HG03175 (cell line): ENCODE data around the gene H6PD.

Source experiments
- ATAC-seq: cut with Tn5 transposase; IDR thresholded peaks from one replicate; pipeline ENCODE4 v1.9.1; 2021; ENCODE audit warnings: mild to moderate bottlenecking, moderate library complexity; ENCODE audit not compliant: unreplicated experiment

H6PD gene

DNA sequence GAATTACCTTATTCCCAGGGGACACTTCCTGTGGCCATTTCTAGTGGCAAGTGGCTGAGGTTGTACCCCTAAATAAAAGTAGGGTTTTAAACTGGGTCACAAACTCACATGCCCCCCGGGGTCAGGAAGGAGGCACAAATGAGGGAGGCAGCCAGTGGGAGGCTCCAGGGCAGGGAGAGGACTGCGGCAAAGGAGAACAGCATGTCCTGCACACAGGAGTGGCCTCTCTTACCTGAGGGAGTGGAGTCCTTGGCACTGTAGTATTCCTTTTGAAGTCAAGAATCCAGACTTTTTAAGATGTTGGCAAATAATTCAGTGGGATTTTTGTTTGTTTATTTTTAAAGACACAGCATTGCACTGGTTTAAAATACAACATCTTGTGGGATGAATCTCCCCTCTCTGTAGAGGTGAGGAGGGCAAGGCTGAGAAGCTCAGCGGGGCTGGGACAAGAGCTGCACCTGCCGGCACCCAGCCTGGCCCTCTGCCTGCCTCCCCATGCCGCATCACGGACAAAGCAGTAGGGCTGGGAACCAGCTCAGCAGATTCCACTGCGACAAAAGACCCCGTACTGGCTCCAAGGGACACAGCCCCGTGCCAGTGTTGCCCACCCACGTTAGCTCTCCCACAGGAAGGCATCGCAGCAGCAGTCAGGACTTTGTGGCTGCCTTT is 80.3 kb downstream of the H6PD start:
- no peak for ATAC-seq

DNA sequence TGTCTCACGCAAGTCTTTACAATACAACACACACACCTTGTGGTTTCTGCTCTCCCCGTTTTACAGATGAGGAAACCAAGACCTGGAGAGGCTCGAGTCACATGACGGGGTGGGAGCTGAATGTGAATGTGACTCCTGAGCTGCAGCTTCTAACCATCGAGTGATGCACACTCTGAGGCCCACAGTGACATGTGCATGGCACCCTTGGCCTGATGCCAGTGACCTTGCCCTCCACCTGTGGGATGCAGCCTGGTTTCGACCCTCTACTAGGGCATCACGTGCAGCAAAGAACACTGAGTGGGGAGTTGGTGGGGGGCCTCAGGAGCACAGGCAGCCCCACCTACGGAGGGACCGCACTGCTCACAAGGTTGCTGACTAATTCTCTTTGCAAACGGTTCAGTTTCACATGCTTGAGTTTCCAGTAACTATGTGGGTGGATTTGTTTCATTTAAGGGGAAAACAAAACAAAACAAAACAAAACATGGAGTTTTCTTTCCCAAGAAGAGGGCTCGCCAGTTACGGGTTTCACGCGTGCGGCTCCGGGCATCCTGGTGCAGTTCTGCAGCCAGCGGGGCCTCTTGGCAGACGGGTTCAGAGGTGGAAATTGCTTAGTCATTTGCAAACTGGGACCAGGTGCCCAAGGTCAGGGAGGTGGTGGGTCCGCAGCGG is 81.0 kb downstream of the H6PD start:
- no peak for ATAC-seq

DNA sequence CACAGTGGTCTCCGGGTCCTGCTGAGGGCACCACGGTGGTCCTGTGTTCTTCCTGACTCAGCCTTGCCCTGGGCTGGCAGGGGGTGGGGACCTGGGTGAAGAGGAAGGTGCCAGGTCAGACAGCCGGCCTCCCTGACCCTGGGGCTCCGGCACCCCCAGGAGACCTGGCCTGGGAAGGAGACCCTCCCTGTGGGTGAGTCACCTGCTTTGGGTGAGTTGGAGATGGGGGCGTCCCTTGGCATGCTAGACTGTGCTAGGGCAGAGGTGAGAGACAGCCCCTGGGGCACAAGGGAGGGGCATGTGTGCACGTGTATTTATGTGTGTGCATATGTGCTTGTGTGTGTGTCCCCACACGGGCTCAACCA is 81.5 kb downstream of the H6PD start:
- no peak for ATAC-seq

DNA sequence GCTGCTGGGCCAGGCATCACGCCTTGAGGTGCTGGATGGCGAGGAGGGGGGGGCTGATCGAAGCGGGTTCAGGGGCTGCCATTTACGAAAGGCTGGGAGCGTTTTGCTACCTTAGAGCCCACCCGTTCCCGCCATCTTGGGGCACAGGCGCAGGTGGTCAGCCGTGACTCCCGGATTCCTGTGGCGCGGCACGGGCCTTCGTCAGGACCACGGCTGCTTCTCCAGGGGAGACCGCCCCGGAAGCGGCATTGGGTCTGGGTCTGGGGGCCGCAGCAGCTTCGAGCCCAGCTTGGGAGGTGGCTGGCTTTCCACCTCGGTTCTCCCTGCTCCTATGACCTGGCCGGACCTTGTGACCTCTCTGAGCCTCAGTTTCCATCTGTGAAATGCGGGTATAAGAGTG is 81.9 kb downstream of the H6PD start:
- no peak for ATAC-seq

DNA sequence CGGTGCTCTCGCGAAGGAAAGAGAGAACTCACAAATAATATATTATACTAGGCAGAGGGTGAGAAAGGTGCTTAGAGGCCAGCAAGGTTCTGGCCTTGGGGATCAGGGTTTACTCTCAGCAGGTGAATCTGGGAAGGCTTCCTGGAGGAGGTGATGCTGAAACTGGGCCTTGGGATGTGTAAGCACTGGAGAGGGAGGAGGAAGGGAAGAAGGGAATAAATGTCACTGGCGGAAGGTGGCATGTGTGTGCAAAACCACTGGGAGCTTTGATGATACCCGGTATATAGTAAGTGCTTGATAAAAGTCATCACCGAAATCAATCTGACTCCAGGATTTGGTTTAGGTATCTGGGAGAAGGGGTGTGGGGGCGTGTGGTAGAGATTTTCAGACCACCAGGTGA is 82.5 kb downstream of the H6PD start:
- no peak for ATAC-seq

DNA sequence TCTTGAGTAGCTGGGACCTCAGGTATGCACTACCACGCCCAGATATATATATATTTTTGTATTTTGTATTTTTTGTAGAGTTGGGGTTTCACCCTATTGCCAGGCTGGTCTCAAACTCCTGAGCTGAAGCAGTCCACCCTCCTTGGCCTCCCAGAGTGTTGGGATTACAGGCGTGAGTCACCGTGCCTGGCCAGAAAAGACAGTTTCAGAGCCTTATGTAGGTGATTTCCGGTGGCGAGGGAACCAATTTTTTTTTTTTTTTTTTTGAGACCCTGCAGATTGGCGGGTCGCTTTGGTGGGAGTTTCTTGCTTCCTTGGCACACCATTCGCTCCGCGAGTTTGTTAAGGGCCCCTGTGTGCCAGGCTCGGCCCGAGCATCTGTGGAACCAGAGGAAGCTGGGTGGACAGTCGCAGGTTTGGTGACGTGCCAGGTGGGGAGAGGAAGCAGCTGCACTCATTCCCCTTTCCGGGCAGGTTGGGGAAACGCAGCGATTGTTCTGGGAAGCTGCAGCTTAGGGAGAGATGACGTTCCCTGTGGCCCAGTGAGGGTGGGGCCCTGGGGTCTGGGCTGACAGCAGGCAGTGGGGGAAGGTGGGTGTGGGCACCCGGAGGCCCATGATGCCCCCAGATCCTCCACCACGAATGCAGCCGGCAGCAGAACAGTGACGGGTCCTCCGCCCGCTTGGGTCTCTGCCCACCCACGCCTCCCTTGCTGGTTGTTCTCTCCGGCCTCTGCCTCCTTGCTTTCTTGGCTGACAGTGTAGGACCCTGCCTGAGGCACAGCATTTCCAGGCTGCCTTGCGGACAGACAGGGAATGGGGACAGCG is 83.2 kb downstream of the H6PD start:
- no peak for ATAC-seq

DNA sequence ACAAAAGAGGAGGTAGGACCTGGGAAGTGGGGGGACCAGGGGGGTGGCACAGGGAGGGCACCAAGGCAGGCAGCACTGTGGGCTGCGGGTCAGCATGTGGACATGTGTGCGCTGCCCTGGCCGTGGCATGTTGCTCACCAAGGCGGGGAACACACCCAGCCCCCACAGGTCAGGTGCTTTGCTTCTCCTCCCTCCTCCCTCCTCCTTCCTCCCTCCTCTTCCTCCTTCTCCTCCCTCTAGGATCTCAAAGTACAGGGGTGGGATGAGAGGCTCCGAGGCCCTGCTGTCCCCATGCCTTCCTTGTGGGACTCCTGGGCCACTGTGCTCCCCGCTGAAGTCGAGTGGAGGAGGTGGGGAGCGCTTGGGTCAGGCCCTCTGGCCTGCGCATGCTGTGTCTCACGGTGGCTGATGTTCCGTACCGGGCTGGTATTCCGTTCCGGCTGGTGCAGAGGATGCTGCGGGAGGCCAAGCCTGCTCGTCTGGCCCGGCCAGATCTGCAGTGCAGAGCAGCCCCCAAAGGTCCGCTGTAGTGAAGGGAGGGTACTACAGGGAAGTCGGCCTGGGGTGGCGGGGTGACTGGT is 84.7 kb downstream of the H6PD start:
- no peak for ATAC-seq

DNA sequence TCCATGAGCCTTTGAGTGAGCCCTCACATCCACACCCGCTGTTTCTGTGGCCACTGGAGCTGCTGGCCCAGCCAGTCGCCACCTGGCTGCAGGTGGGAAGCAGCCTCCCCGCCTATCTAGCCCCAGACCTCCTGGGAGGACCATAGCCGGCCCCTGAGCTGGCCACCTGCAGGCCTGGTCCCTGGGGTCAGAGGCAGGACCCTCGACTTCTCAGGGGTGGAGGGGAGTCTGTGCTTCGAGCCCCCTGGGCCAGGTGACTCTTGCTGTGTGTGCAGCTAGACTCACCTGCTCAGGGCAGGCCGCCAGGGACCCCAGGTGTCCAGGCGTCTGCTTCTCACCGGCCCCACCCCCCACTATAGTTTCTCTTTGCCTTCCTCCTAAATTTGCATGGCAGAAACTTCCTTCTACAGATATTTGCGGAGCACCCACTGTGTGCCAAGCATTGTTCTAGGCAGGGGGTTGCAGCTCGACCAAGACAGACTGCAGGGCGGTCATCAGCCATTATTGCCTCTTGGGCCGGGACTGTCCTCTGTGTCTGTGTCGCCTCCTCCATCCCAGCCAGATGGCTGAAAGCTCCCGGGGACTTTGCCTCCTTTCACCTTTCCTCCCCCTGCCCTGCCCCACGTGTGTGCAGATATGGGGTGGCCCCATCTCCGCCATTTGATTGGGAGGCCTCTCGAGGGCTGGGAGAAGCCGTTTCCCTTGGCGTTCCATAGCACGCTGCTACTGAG is 85.4 kb downstream of the H6PD start:
- ATAC-seq = no peak
